Measurements from ENCODE around the gene DHCR24. TPM values are rescaled to one million over a fixed set of nuclear protein-coding genes. Genes with fewer than 3 reads are reported as not detected.

Gene DHCR24
- total and polyA plus RNA-seq, 2 of the 13 experiments (the other 11 are each of a cell fraction or from before 2014, with no cell fraction given), result 374 to 448 TPM

- TF ChIP-seq HOMEZ (CRISPR knock-in tag; IDR thresholded peaks at IDR 0.05; ENCODE audit: low read depth), result no peak; the same call in 1 of the 2 replicates
- no peak for TF ChIP-seq TAF15 (IDR thresholded peaks at IDR 0.05; ENCODE audit: low read depth, low read length, poor library complexity, severe bottlenecking)
- TF ChIP-seq MLXIP (CRISPR knock-in tag; IDR thresholded peaks at IDR 0.05; ENCODE audit: borderline replicate concordance), result no peak
- no peak for TF ChIP-seq ZNF383 (CRISPR knock-in tag; IDR thresholded peaks at IDR 0.05; ENCODE audit: borderline replicate concordance)
- no peak for TF ChIP-seq SOX13 (IDR thresholded peaks at IDR 0.05)
- TF ChIP-seq SOX13 (CRISPR knock-in tag; conservative IDR thresholded peaks at IDR 0.05 in 1 of 2, IDR thresholded peaks at IDR 0.05 in 1 of 2), result peak in 1 of 2 experiments; percentile 7; a peak in 1 of 4 replicates
- peak; percentile 46; the same call in 1 of the 2 replicates for TF ChIP-seq KMT2A (CRISPR knock-in tag; IDR thresholded peaks at IDR 0.05)
- no peak; the same call in 1 of the 2 replicates for TF ChIP-seq SNAPC2 (CRISPR knock-in tag; IDR thresholded peaks at IDR 0.05)
- TF ChIP-seq ZSCAN29 (CRISPR knock-in tag; conservative IDR thresholded peaks at IDR 0.05), result 0 out of 2 replicates have a peak, but pooled peaks have one; percentile 10
- no peak for TF ChIP-seq ZNF282 (IDR thresholded peaks at IDR 0.05; ENCODE audit: partially characterized antibody)
- peak; percentile 21; the same call in 1 of the 2 replicates for TF ChIP-seq ZNF761 (CRISPR knock-in tag; conservative IDR thresholded peaks at IDR 0.05)
- peak; percentile 36; the same call in 1 of the 2 replicates for TF ChIP-seq KDM4B (CRISPR knock-in tag; IDR thresholded peaks at IDR 0.05)
- no peak for TF ChIP-seq STAT5B (CRISPR knock-in tag; IDR thresholded peaks at IDR 0.05)
- TF ChIP-seq ZNF749 (CRISPR knock-in tag; IDR thresholded peaks at IDR 0.05; ENCODE audit: borderline replicate concordance), result peak; percentile 83; the same call in 1 of the 2 replicates
- TF ChIP-seq RXRA (CRISPR knock-in tag; IDR thresholded peaks at IDR 0.05), result no peak
- no peak for TF ChIP-seq ZNF10 (CRISPR knock-in tag; IDR thresholded peaks at IDR 0.05; ENCODE audit: borderline replicate concordance, low read depth)
- no peak; the same call in 1 of the 2 replicates for TF ChIP-seq ARID5B (CRISPR knock-in tag; IDR thresholded peaks at IDR 0.05)
- no peak for TF ChIP-seq ARID2 (CRISPR knock-in tag; IDR thresholded peaks at IDR 0.05; ENCODE audit: borderline replicate concordance)
- no peak for TF ChIP-seq SMC3 (IDR thresholded peaks at IDR 0.05; ENCODE audit: low read length)
- TF ChIP-seq HDAC6 (IDR thresholded peaks at IDR 0.05; ENCODE audit: low read depth, low read length), result no peak
These were observed at the start of gene DHCR24 (continued) for GRCh38 chr1:54886724-54887664.

Data from HepG2 (cell line).